Nephron (organoid): ENCODE measurements around the gene SLBP.

Experiments used
- H3K27ac Mint-ChIP-seq, 3 experiments: 2 replicates each; pipeline ENCODE4 v1.8.0; 2020; ENCODE audit warnings: mixed read lengths in 3 of 3, mild to moderate bottlenecking in 2 of 3, moderate library complexity in 1 of 3
- H3K27me3 Mint-ChIP-seq: 2 replicates; pipeline ENCODE4 v1.8.0; 2021; ENCODE audit warnings: low read depth, mild to moderate bottlenecking, moderate library complexity, mixed read lengths
- H3K36me3 Mint-ChIP-seq: 2 replicates; pipeline ENCODE4 v1.8.0; 2020; ENCODE audit warnings: low read depth, mixed read lengths
- H3K4me1 Mint-ChIP-seq: 2 replicates; pipeline ENCODE4 v1.8.0; 2020; ENCODE audit warnings: mixed read lengths
- H3K4me3 Mint-ChIP-seq, 3 experiments: 2 replicates each; pipeline ENCODE4 v1.8.0; 2020; ENCODE audit warnings: mild to moderate bottlenecking in 3 of 3, mixed read lengths in 3 of 3, moderate library complexity in 2 of 3
- H3K9me3 Mint-ChIP-seq: 2 replicates; pipeline ENCODE4 v1.8.0; 2020; ENCODE audit warnings: mixed read lengths
- TF ChIP-seq, protein P1 (sequence below), 3 experiments: fragments of 200-600 bp; sonication (generic); IDR thresholded peaks; one replicate each; pipeline ENCODE4 v1.5.0; 2021; ENCODE audit warnings: antibody characterized with exemption in 3 of 3; ENCODE audit not compliant: unreplicated experiment in 3 of 3

SLBP gene

DNA sequence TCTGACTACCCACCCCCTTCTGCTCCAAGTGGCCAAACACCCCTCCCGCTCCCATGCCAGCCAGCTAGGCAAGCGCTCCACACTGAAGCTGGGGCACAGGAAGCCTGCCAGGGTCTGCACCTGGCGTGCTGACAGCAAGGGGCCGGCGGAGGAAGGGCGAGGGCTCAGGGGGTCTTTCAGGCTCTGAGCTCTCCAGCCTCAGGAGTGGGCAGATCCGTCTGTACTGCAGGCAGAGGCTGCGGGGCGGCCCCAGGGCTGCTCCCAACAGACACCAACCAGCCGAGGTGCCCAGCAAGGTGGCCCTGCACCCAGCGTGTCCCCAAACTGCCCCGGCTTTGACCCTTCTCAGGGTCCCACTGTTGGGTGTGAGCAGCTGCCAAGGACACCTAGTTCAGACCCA lies 42.8 kb downstream of the SLBP start:
- Mint-ChIP-seq H3K9me3 (no peaks in the 10 kb centered on the region), H3K4me1 (no peaks in the 10 kb centered on the region), H3K4me3 (no peak overlapping the region), H3K27ac (no peak overlapping the region), H3K27me3 (peaks cover 4% of the 10 kb centered on the region), H3K36me3 (no peaks in the 10 kb centered on the region)
- TF ChIP-seq, protein P1, sequence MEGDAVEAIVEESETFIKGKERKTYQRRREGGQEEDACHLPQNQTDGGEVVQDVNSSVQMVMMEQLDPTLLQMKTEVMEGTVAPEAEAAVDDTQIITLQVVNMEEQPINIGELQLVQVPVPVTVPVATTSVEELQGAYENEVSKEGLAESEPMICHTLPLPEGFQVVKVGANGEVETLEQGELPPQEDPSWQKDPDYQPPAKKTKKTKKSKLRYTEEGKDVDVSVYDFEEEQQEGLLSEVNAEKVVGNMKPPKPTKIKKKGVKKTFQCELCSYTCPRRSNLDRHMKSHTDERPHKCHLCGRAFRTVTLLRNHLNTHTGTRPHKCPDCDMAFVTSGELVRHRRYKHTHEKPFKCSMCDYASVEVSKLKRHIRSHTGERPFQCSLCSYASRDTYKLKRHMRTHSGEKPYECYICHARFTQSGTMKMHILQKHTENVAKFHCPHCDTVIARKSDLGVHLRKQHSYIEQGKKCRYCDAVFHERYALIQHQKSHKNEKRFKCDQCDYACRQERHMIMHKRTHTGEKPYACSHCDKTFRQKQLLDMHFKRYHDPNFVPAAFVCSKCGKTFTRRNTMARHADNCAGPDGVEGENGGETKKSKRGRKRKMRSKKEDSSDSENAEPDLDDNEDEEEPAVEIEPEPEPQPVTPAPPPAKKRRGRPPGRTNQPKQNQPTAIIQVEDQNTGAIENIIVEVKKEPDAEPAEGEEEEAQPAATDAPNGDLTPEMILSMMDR (IDR thresholded peaks at IDR 0.05; ENCODE audit: unreplicated experiment in 3 of 3): no peak

GRCh38 chr4:1668488-1668840 lies 43.7 kb downstream of the SLBP start:
- Mint-ChIP-seq H3K27me3 (peaks cover 4% of the 10 kb centered on the region), H3K9me3 (no peaks in the 10 kb centered on the region), H3K4me1 (no peaks in the 10 kb centered on the region), H3K27ac (no peak overlapping the region), H3K36me3 (no peaks in the 10 kb centered on the region), H3K4me3 (no peak overlapping the region)
- TF ChIP-seq, protein P1 (IDR thresholded peaks at IDR 0.05; ENCODE audit: unreplicated experiment in 3 of 3): no peak

DNA sequence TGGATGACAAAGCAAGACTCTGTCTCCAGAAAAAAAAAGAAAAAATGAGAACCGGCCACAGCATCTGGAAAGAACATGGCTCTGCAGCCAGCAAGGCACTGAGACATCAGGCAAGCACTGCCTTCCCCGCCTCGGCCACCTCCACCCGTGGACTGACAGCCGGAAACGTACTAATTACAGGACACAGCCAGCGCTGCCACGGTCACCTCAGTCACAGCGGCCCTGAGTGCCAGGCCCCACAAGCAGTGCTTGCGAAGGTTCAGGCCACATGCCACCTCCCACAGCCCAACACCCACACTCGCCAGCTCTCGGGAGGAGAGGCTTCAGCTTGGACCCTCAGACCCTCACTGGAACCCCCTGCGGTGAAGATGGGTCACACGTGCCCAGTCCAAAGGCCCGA lies 44.8 kb downstream of the SLBP start:
- TF ChIP-seq, protein P1 (IDR thresholded peaks at IDR 0.05; ENCODE audit: unreplicated experiment in 3 of 3): no peak
- Mint-ChIP-seq H3K27me3 (peaks cover 4% of the 10 kb centered on the region), H3K4me1 (no peaks in the 10 kb centered on the region), H3K9me3 (no peaks in the 10 kb centered on the region), H3K36me3 (no peaks in the 10 kb centered on the region), H3K27ac (no peak overlapping the region), H3K4me3 (no peak overlapping the region)

DNA sequence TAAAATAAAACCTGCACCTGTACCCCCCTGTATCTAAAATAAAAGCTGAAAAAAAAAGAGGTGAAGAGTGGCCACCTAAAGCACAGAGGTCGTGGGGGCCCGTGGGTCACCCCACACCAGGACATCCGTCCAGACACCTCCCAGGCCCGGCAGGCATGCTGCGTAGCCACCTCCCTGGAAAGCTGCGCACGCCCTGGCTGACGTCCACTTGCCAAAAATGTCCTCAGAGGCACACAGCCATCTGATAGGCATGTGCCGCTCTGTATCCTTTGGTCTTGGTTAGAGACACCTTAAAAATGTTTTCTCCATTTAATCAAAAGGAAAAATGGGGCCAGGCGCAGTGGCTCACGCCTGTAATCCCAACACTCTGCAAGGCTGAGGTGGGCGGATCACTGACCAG lies 45.7 kb downstream of the SLBP start:
- H3K4me3 Mint-ChIP-seq: no peak overlapping the region
- H3K4me1 Mint-ChIP-seq: no peaks in the 10 kb centered on the region
- no peak overlapping the region for H3K27ac Mint-ChIP-seq
- H3K27me3 Mint-ChIP-seq: peaks cover 4% of the 10 kb centered on the region
- no peaks in the 10 kb centered on the region for H3K36me3 Mint-ChIP-seq
- TF ChIP-seq, protein P1 (IDR thresholded peaks at IDR 0.05; ENCODE audit: unreplicated experiment in 3 of 3): no peak
- H3K9me3 Mint-ChIP-seq: no peaks in the 10 kb centered on the region

- Mint-ChIP-seq H3K27ac (no peak overlapping the region), H3K27me3 (peaks cover 4% of the 10 kb centered on the region), H3K4me3 (no peak overlapping the region), H3K9me3 (no peaks in the 10 kb centered on the region), H3K4me1 (no peaks in the 10 kb centered on the region), H3K36me3 (no peaks in the 10 kb centered on the region)
- TF ChIP-seq, protein P1 (IDR thresholded peaks at IDR 0.05; ENCODE audit: unreplicated experiment in 3 of 3): no peak
These were observed 48.0 kb downstream of the SLBP start for GRCh38 chr4:1664141-1664540.

DNA sequence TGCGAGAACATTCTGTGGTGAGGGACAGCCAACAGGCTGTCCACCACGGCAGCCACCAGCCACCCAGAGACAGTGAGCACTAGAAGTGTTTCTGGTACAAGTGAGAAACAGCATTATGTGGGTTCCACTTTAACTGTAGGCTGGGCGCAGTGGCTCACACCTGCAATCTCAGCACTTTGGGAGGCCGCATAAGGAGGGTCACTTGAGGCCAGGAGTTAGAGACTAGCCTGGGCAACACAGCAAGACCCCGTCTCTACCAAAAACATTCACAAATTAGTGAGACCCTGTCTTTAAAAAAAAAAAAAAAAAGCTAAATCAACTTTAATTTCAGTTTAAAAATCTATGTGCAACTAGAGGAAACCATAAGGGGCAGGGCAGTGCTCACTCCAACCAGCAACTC lies 48.6 kb downstream of the SLBP start:
- no peaks in the 10 kb centered on the region for H3K4me1 Mint-ChIP-seq
- H3K4me3 Mint-ChIP-seq: no peak overlapping the region
- peaks cover 4% of the 10 kb centered on the region for H3K27me3 Mint-ChIP-seq
- no peaks in the 10 kb centered on the region for H3K36me3 Mint-ChIP-seq
- TF ChIP-seq, protein P1 (IDR thresholded peaks at IDR 0.05; ENCODE audit: unreplicated experiment in 3 of 3): no peak
- H3K9me3 Mint-ChIP-seq: no peaks in the 10 kb centered on the region
- no peak overlapping the region for H3K27ac Mint-ChIP-seq
